ENCODE measurements around the gene MTG2.

DNA sequence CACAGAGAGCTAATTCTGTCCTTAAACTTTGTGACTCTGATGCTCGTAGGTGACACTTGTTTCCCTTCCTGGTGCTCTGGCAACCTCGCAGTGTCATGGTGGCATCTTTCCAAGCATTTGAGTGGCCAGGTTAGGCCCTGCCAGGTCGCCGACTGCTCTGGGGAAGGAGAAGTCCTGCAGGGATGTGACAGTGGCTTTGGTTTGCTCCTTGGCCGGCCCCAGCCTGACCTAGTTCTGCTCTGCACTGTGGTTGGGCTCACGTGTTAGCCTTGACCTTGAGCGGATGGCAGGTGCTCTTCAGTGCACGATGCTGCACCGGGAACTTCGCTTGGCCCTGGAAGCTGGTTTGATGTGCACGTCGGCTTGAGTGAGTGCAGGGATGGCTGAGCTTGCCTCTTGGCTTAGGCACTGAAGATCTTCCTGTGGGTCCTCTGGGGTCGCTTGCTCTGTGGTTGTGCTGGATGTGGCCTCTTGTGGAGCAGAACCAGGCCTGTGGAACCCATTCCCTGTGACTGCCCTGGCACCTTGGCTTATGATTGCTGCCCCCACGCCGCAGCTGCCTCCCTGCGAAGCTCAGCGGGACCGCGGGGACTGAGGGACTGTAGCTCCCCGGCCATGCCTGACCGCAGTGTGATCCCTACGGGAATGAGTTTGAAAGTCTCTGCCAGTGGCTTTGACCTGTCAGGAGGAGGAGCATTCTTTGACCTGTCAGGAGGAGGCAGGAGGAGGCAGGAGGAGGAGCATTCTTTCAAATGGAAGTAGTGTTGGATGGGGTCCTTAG lies 64.2 kb downstream of the MTG2 start:
- TF ChIP-seq POLR2A (IDR thresholded peaks at IDR 0.05) (no peak), POLR2AphosphoS5 (IDR thresholded peaks at IDR 0.05) (no peak)
- TF ChIP-seq, protein P1, sequence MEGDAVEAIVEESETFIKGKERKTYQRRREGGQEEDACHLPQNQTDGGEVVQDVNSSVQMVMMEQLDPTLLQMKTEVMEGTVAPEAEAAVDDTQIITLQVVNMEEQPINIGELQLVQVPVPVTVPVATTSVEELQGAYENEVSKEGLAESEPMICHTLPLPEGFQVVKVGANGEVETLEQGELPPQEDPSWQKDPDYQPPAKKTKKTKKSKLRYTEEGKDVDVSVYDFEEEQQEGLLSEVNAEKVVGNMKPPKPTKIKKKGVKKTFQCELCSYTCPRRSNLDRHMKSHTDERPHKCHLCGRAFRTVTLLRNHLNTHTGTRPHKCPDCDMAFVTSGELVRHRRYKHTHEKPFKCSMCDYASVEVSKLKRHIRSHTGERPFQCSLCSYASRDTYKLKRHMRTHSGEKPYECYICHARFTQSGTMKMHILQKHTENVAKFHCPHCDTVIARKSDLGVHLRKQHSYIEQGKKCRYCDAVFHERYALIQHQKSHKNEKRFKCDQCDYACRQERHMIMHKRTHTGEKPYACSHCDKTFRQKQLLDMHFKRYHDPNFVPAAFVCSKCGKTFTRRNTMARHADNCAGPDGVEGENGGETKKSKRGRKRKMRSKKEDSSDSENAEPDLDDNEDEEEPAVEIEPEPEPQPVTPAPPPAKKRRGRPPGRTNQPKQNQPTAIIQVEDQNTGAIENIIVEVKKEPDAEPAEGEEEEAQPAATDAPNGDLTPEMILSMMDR (IDR thresholded peaks at IDR 0.05): no peak
